Effector memory CD4-positive, alpha-beta T cell (primary cell): ENCODE measurements around the gene ATP1A3.

ENCODE experiments used
- DNase-seq, 3 donors: peaks; one replicate each; pipeline ENCODE4 v3.0.0-alpha.2; 2020
- H3K27ac ChIP-seq: 2 replicates; pipeline ENCODE4 v1.7.0; 2013; ENCODE audit warnings: mild to moderate bottlenecking, low read length, moderate library complexity; ENCODE audit not compliant: insufficient read depth, poor library complexity, severe bottlenecking
- H3K27me3 ChIP-seq: replicated peaks from 2 replicates; pipeline ENCODE4 v1.7.0; 2013; ENCODE audit warnings: mild to moderate bottlenecking, low read length; ENCODE audit not compliant: insufficient read depth, control insufficient read depth, poor library complexity, severe bottlenecking
- H3K36me3 ChIP-seq: 2 replicates; pipeline ENCODE4 v1.7.0; 2013; ENCODE audit warnings: mild to moderate bottlenecking, low read length, moderate library complexity; ENCODE audit not compliant: control insufficient read depth, insufficient read depth
- H3K4me1 ChIP-seq: 2 replicates; pipeline ENCODE4 v1.7.0; 2013; ENCODE audit warnings: low read length, mild to moderate bottlenecking; ENCODE audit not compliant: control insufficient read depth, insufficient read depth, poor library complexity, severe bottlenecking
- H3K4me3 ChIP-seq: 2 replicates; pipeline ENCODE4 v1.7.0; 2013; ENCODE audit warnings: low read length, low read depth, mild to moderate bottlenecking; ENCODE audit not compliant: insufficient read depth, poor library complexity, severe bottlenecking
- H3K9me3 ChIP-seq: 2 replicates; pipeline ENCODE4 v1.7.0; 2013; ENCODE audit warnings: mild to moderate bottlenecking, low read length, moderate library complexity; ENCODE audit not compliant: control insufficient read depth

ATP1A3 gene

GRCh38 chr19:41930322-41930722, 63.7 kb downstream of the ATP1A3 start:
- DNase-seq = no peak
- no peak overlapping the region for H3K4me3 ChIP-seq
- H3K27ac ChIP-seq = no peak overlapping the region
- no peaks in the 10 kb centered on the region for H3K36me3 ChIP-seq
- peaks cover 31% of the 10 kb centered on the region for H3K4me1 ChIP-seq
- H3K27me3 ChIP-seq = no peaks in the 10 kb centered on the region
- no peaks in the 10 kb centered on the region for H3K9me3 ChIP-seq

GRCh38 chr19:41929536-41930071, 64.4 kb downstream of the ATP1A3 start:
- Histone ChIP-seq H3K9me3 (no peaks in the 10 kb centered on the region), H3K4me3 (no peak overlapping the region), H3K36me3 (no peaks in the 10 kb centered on the region), H3K27ac (no peak overlapping the region), H3K4me1 (peaks cover 27% of the 10 kb centered on the region), H3K27me3 (no peaks in the 10 kb centered on the region)
- DNase-seq = no peak

GRCh38 chr19:41928754-41929535, 65.1 kb downstream of the ATP1A3 start:
- H3K27ac ChIP-seq = no peak overlapping the region
- peaks cover 22% of the 10 kb centered on the region for H3K4me1 ChIP-seq
- DNase-seq = no peak
- H3K4me3 ChIP-seq = peak overlapping the region; percentile 56
- no peaks in the 10 kb centered on the region for H3K27me3 ChIP-seq
- no peaks in the 10 kb centered on the region for H3K36me3 ChIP-seq
- H3K9me3 ChIP-seq = no peaks in the 10 kb centered on the region

GRCh38 chr19:41928221-41928683, 65.8 kb downstream of the ATP1A3 start, which contains the start of gene ERFL:
Gene ERFL, minus strand, starts transcription at chr19:41928449. Its CDS starts 15,530 bp downstream, at chr19:41912919.
- no peaks in the 10 kb centered on the region for H3K27me3 ChIP-seq
- H3K4me3 ChIP-seq = peak within 1 kb of the TSS; percentile 56
- H3K4me1 ChIP-seq = peaks cover 22% of the 10 kb centered on the region
- H3K36me3 ChIP-seq = no peaks in the 10 kb centered on the region
- no peaks in the 10 kb centered on the region for H3K9me3 ChIP-seq
- no peak for DNase-seq
- H3K27ac ChIP-seq = peak within 1 kb of the TSS; percentile 41

GRCh38 chr19:41927497-41928192, 66.4 kb downstream of the ATP1A3 start:
- no peaks in the 10 kb centered on the region for H3K36me3 ChIP-seq
- DNase-seq = peak in 1 of 3 donors; percentile 32
- no peaks in the 10 kb centered on the region for H3K27me3 ChIP-seq
- peak overlapping the region; percentile 41 for H3K27ac ChIP-seq
- peaks cover 22% of the 10 kb centered on the region for H3K4me1 ChIP-seq
- no peaks in the 10 kb centered on the region for H3K9me3 ChIP-seq
- peak overlapping the region; percentile 56 for H3K4me3 ChIP-seq

- no peaks in the 10 kb centered on the region for H3K9me3 ChIP-seq
- H3K27ac ChIP-seq = no peak overlapping the region
- H3K36me3 ChIP-seq = no peaks in the 10 kb centered on the region
- H3K4me1 ChIP-seq = peaks cover 22% of the 10 kb centered on the region
- H3K27me3 ChIP-seq = no peaks in the 10 kb centered on the region
- H3K4me3 ChIP-seq = no peak overlapping the region
- no peak for DNase-seq
Measured at GRCh38 chr19:41926763-41927496, 67.1 kb downstream of the ATP1A3 start.

GRCh38 chr19:41926028-41926762, 67.8 kb downstream of the ATP1A3 start:
- H3K27ac ChIP-seq = no peak overlapping the region
- no peak overlapping the region for H3K4me3 ChIP-seq
- no peaks in the 10 kb centered on the region for H3K9me3 ChIP-seq
- H3K4me1 ChIP-seq = peaks cover 22% of the 10 kb centered on the region
- no peaks in the 10 kb centered on the region for H3K27me3 ChIP-seq
- no peak for DNase-seq
- H3K36me3 ChIP-seq = no peaks in the 10 kb centered on the region

- Histone ChIP-seq H3K9me3 (no peaks in the 10 kb centered on the region), H3K27me3 (no peaks in the 10 kb centered on the region), H3K27ac (no peak overlapping the region), H3K36me3 (no peaks in the 10 kb centered on the region), H3K4me1 (peaks cover 22% of the 10 kb centered on the region), H3K4me3 (no peak overlapping the region)
- no peak for DNase-seq
Measured at GRCh38 chr19:41925208-41926003, 68.6 kb downstream of the ATP1A3 start.
